ENCODE data around the gene SORBS1. TPM values are rescaled to one million over a fixed set of nuclear protein-coding genes. Genes with fewer than 3 reads are reported as not detected.

The SORBS1 gene
- total RNA-seq, 1 donor from 2014 or later, result 58.2 TPM

- Histone ChIP-seq H3K4me3 (no peak overlapping the region), H3K9me3 (no peaks in the 10 kb centered on the region), H3K36me3 (no peaks in the 10 kb centered on the region), H3K27ac (no peak overlapping the region), H3K27me3 (ENCODE audit: low read depth) (no peaks in the 10 kb centered on the region), H3K4me1 (peaks cover 25% of the 10 kb centered on the region)
- TF ChIP-seq CTCF (IDR thresholded peaks at IDR 0.05), result peak; percentile 94
- intact Hi-C loops (cut with DNase I), result loop anchor here (5.0 kb wide), 1 partner anchor 172 kb away; no protein-coding TSS in a partner anchor
- DNase-seq, result no peak
- peak; percentile 90 to 91 for ATAC-seq
Measured at GRCh38 chr10:95430231-95430951, 130.8 kb downstream of the SORBS1 start.

- H3K27ac ChIP-seq, result no peak overlapping the region
- intact Hi-C loops (cut with DNase I), result loop anchor here (5.0 kb wide), 1 partner anchor 173 kb away; no protein-coding TSS in a partner anchor
- ATAC-seq, result no peak
- peaks cover 19% of the 10 kb centered on the region for H3K4me1 ChIP-seq
- no peaks in the 10 kb centered on the region for H3K27me3 ChIP-seq (ENCODE audit: low read depth)
- H3K4me3 ChIP-seq, result no peak overlapping the region
- TF ChIP-seq CTCF (IDR thresholded peaks at IDR 0.05), result no peak
- no peaks in the 10 kb centered on the region for H3K9me3 ChIP-seq
- DNase-seq, result no peak
- H3K36me3 ChIP-seq, result no peaks in the 10 kb centered on the region
Measured at GRCh38 chr10:95429639-95430038, 131.5 kb downstream of the SORBS1 start.

GRCh38 chr10:95428701-95429100 lies 132.5 kb downstream of the SORBS1 start:
- no peaks in the 10 kb centered on the region for H3K27me3 ChIP-seq (ENCODE audit: low read depth)
- no peaks in the 10 kb centered on the region for H3K36me3 ChIP-seq
- intact Hi-C loops (cut with DNase I), result no loop called here
- peaks cover 10% of the 10 kb centered on the region for H3K4me1 ChIP-seq
- ATAC-seq, result no peak
- H3K4me3 ChIP-seq, result no peak overlapping the region
- TF ChIP-seq CTCF (IDR thresholded peaks at IDR 0.05), result no peak
- no peaks in the 10 kb centered on the region for H3K9me3 ChIP-seq
- H3K27ac ChIP-seq, result no peak overlapping the region
- no peak for DNase-seq

GRCh38 chr10:95426482-95426881 lies 134.7 kb downstream of the SORBS1 start:
- peaks cover 3% of the 10 kb centered on the region for H3K4me1 ChIP-seq
- ATAC-seq (no peak), DNase-seq (no peak)
- no peak for TF ChIP-seq CTCF (IDR thresholded peaks at IDR 0.05)
- H3K36me3 ChIP-seq, result no peaks in the 10 kb centered on the region
- H3K4me3 ChIP-seq, result no peak overlapping the region
- H3K27ac ChIP-seq, result no peak overlapping the region
- intact Hi-C loops (cut with DNase I), result no loop called here
- no peaks in the 10 kb centered on the region for H3K9me3 ChIP-seq
- no peaks in the 10 kb centered on the region for H3K27me3 ChIP-seq (ENCODE audit: low read depth)

- Histone ChIP-seq H3K4me1 (peaks cover 3% of the 10 kb centered on the region), H3K9me3 (no peaks in the 10 kb centered on the region), H3K36me3 (peaks cover under 1% of the 10 kb centered on the region), H3K27ac (no peak overlapping the region), H3K4me3 (no peak overlapping the region), H3K27me3 (ENCODE audit: low read depth) (no peaks in the 10 kb centered on the region)
- intact Hi-C loops (cut with DNase I), result no loop called here
- ATAC-seq (no peak), DNase-seq (no peak)
- no peak for TF ChIP-seq CTCF (IDR thresholded peaks at IDR 0.05)
Measured at GRCh38 chr10:95425592-95426465, 135.3 kb downstream of the SORBS1 start.

Measured in lower lobe of right lung (tissue), 2 donors.